Peyer's patch (tissue), 4 donors: Measurements from ENCODE around the gene ZFHX3. TPM values are rescaled to one million over a fixed set of nuclear protein-coding genes. Genes with fewer than 3 reads are reported as not detected.

Experiments
- DNase-seq, 3 donors: peaks; one replicate each; pipeline ENCODE4 v3.0.0-alpha.2; 2017 to 2019
- H3K27ac ChIP-seq, 4 donors: fragments of 200-600 bp; sonication (generic); one replicate each; pipeline ENCODE4 v1.5.1; 2016 to 2019
- H3K27me3 ChIP-seq, 2 donors: fragments of 200-600 bp; sonication (generic); one replicate each; pipeline ENCODE4 v1.5.1; 2019
- H3K36me3 ChIP-seq, 3 donors: fragments of 200-600 bp; sonication (generic); one replicate each; pipeline ENCODE4 v1.5.1; 2016 to 2019
- H3K4me1 ChIP-seq, 4 donors: fragments of 200-600 bp; sonication (generic); one replicate each; pipeline ENCODE4 v1.5.1; 2016 to 2019
- H3K4me3 ChIP-seq, 4 donors: fragments of 200-600 bp; sonication (generic); 1 replicate in 3 of 4; 2 replicates in 1 of 4; pipeline ENCODE4 v1.5.1; 2016 to 2019; ENCODE audit warnings: mild to moderate bottlenecking in 1 of 4
- H3K9me3 ChIP-seq, 4 donors: fragments of 200-600 bp; sonication (generic); one replicate each; pipeline ENCODE4 v1.5.1; 2016 to 2019; ENCODE audit warnings: mild to moderate bottlenecking in 1 of 4
- POLR2A ChIP-seq, 2 donors: fragments of 450-650 bp; IDR thresholded peaks; one replicate each; pipeline ENCODE4 v1.5.1; 2017; ENCODE audit warnings: antibody characterized with exemption in 2 of 2, mild to moderate bottlenecking in 2 of 2, moderate library complexity in 2 of 2
- total RNA-seq, 4 donors: library from RNA; depleted of rRNA; stranded (reverse); fragments of >200 nt; gene quantifications; one replicate each; pipeline ENCODE4 v1.1.0, GENCODE V29; 2016
- TF ChIP-seq, protein P1 (sequence below), 6 experiments: fragments of 450-650 bp in 4 of 6; fragments of 200-600 bp in 2 of 6; sonication (generic) in 1 of 6; IDR thresholded peaks; one replicate each; pipeline ENCODE4 v1.5.1; 2017 to 2019; ENCODE audit warnings: antibody characterized with exemption in 6 of 6, mild to moderate bottlenecking in 3 of 6, moderate library complexity in 1 of 6

The ZFHX3 gene
- total RNA-seq, 4 donors from 2014 or later: 6.3 to 39.6 (median 14.6) TPM

GRCh38 chr16:72895951-72896350, 152.0 kb downstream of the ZFHX3 start:
- no peak overlapping the region for H3K4me3 ChIP-seq
- no peaks in the 10 kb centered on the region for H3K36me3 ChIP-seq
- H3K4me1 ChIP-seq: no peaks in the 10 kb centered on the region
- no peaks in the 10 kb centered on the region for H3K27me3 ChIP-seq
- H3K27ac ChIP-seq: no peak overlapping the region
- no peaks in the 10 kb centered on the region for H3K9me3 ChIP-seq
- no peak for DNase-seq
- TF ChIP-seq, protein P1, sequence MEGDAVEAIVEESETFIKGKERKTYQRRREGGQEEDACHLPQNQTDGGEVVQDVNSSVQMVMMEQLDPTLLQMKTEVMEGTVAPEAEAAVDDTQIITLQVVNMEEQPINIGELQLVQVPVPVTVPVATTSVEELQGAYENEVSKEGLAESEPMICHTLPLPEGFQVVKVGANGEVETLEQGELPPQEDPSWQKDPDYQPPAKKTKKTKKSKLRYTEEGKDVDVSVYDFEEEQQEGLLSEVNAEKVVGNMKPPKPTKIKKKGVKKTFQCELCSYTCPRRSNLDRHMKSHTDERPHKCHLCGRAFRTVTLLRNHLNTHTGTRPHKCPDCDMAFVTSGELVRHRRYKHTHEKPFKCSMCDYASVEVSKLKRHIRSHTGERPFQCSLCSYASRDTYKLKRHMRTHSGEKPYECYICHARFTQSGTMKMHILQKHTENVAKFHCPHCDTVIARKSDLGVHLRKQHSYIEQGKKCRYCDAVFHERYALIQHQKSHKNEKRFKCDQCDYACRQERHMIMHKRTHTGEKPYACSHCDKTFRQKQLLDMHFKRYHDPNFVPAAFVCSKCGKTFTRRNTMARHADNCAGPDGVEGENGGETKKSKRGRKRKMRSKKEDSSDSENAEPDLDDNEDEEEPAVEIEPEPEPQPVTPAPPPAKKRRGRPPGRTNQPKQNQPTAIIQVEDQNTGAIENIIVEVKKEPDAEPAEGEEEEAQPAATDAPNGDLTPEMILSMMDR (IDR thresholded peaks at IDR 0.05): no peak
- no peak for TF ChIP-seq POLR2A (IDR thresholded peaks at IDR 0.05)

- peak overlapping the region in 2 of 4 donors; percentile 12 to 23 for H3K27ac ChIP-seq
- no peaks in the 10 kb centered on the region for H3K9me3 ChIP-seq
These were observed 153.4 kb downstream of the ZFHX3 start for GRCh38 chr16:72894293-72895151.

GRCh38 chr16:72891291-72892227, 156.4 kb downstream of the ZFHX3 start:
- TF ChIP-seq, protein P1 (IDR thresholded peaks at IDR 0.05): no peak
- TF ChIP-seq POLR2A (IDR thresholded peaks at IDR 0.05): no peak
- Histone ChIP-seq H3K27ac (no peak overlapping the region), H3K4me3 (no peak overlapping the region), H3K36me3 (peaks cover 0 to 28% (median 0%) of the 10 kb centered on the region in 3 donors), H3K27me3 (no peaks in the 10 kb centered on the region), H3K9me3 (no peaks in the 10 kb centered on the region), H3K4me1 (no peaks in the 10 kb centered on the region)
- no peak for DNase-seq

More at GRCh38 chr16:72894293-72895151, 153.4 kb downstream of the ZFHX3 start:
- peaks cover 0 to 3% (median 0%) of the 10 kb centered on the region in 3 donors for H3K36me3 ChIP-seq
- no peaks in the 10 kb centered on the region for H3K27me3 ChIP-seq
- DNase-seq: no peak
- H3K4me1 ChIP-seq: no peaks in the 10 kb centered on the region
- no peak for TF ChIP-seq POLR2A (IDR thresholded peaks at IDR 0.05)
- TF ChIP-seq, protein P1 (IDR thresholded peaks at IDR 0.05): no peak
- no peak overlapping the region for H3K4me3 ChIP-seq

GRCh38 chr16:72890587-72890986, 157.3 kb downstream of the ZFHX3 start:
- no peak for TF ChIP-seq POLR2A (IDR thresholded peaks at IDR 0.05)
- TF ChIP-seq, protein P1 (IDR thresholded peaks at IDR 0.05): no peak
- no peaks in the 10 kb centered on the region for H3K27me3 ChIP-seq
- no peaks in the 10 kb centered on the region for H3K4me1 ChIP-seq
- no peaks in the 10 kb centered on the region for H3K9me3 ChIP-seq
- no peak for DNase-seq
- H3K4me3 ChIP-seq: no peak overlapping the region
- no peak overlapping the region for H3K27ac ChIP-seq
- H3K36me3 ChIP-seq: peaks cover 0 to 37% (median 0%) of the 10 kb centered on the region in 3 donors
